ENCODE measurements around the gene HDAC9.

The HDAC9 gene

GRCh38 chr7:18900236-18900635 is 404.7 kb downstream of the HDAC9 start:
- no peak for TF ChIP-seq CTCF (IDR thresholded peaks at IDR 0.05; ENCODE audit: insufficient read depth, low read length, missing control alignments)
- H3K4me3 ChIP-seq (ENCODE audit: low read depth, low read length): no peak overlapping the region
- ChIA-PET POLR2A (no interaction called here), CTCF (no interaction called here)
- no peak for DNase-seq (ENCODE audit: low read depth, low spot score)

GRCh38 chr7:18900803-18901202 is 405.3 kb downstream of the HDAC9 start:
- ChIA-PET CTCF (no interaction called here), POLR2A (no interaction called here)
- TF ChIP-seq CTCF (IDR thresholded peaks at IDR 0.05; ENCODE audit: insufficient read depth, low read length, missing control alignments): no peak
- DNase-seq (ENCODE audit: low read depth, low spot score): no peak
- H3K4me3 ChIP-seq (ENCODE audit: low read depth, low read length): no peak overlapping the region

GRCh38 chr7:18901351-18901750 is 405.8 kb downstream of the HDAC9 start:
- no peak for DNase-seq (ENCODE audit: low read depth, low spot score)
- no peak overlapping the region for H3K4me3 ChIP-seq (ENCODE audit: low read depth, low read length)
- ChIA-PET CTCF (no interaction called here), POLR2A (no interaction called here)
- TF ChIP-seq CTCF (IDR thresholded peaks at IDR 0.05; ENCODE audit: insufficient read depth, low read length, missing control alignments): no peak

- TF ChIP-seq CTCF (IDR thresholded peaks at IDR 0.05; ENCODE audit: insufficient read depth, low read length, missing control alignments): no peak
- ChIA-PET POLR2A (no interaction called here), CTCF (no interaction called here)
- no peak for DNase-seq (ENCODE audit: low read depth, low spot score)
- no peak overlapping the region for H3K4me3 ChIP-seq (ENCODE audit: low read depth, low read length)
These were observed 406.5 kb downstream of the HDAC9 start for GRCh38 chr7:18901982-18902421.

GRCh38 chr7:18902892-18903291 is 407.3 kb downstream of the HDAC9 start:
- no peak overlapping the region for H3K4me3 ChIP-seq (ENCODE audit: low read depth, low read length)
- ChIA-PET CTCF (no interaction called here), POLR2A (no interaction called here)
- TF ChIP-seq CTCF (IDR thresholded peaks at IDR 0.05; ENCODE audit: insufficient read depth, low read length, missing control alignments): no peak
- DNase-seq (ENCODE audit: low read depth, low spot score): no peak

GRCh38 chr7:18903695-18904094 is 408.1 kb downstream of the HDAC9 start:
- ChIA-PET CTCF (no interaction called here), POLR2A (no interaction called here)
- TF ChIP-seq CTCF (IDR thresholded peaks at IDR 0.05; ENCODE audit: insufficient read depth, low read length, missing control alignments): no peak
- no peak overlapping the region for H3K4me3 ChIP-seq (ENCODE audit: low read depth, low read length)
- DNase-seq (ENCODE audit: low read depth, low spot score): no peak

Measured in AG04449 (cell line).